Measurements from ENCODE around the gene POU3F1. TPM values are rescaled to one million over a fixed set of nuclear protein-coding genes. Genes with fewer than 3 reads are reported as not detected.

The POU3F1 gene
- total RNA-seq, 1 donor from 2014 or later = 1.4 TPM

Other genes starting within 250 kb of the POU3F1 start
- gene C1orf122, start 239.0 kb downstream of the POU3F1 start, total RNA-seq = 26.4 and 26.7 TPM in 2 replicates
- 69.9 and 76.1 TPM in 2 replicates for gene YRDC, start 238.6 kb downstream of the POU3F1 start, total RNA-seq
- 31.2 and 31.6 TPM in 2 replicates for gene MTF1, start 187.2 kb downstream of the POU3F1 start, total RNA-seq
- 23.8 and 27.2 TPM in 2 replicates for gene INPP5B, start 99.7 kb downstream of the POU3F1 start, total RNA-seq
- 132 and 144 TPM in 2 replicates for gene SF3A3, start 56.8 kb downstream of the POU3F1 start, total RNA-seq
- 40.8 and 41.9 TPM in 2 replicates for gene FHL3, start 41.3 kb downstream of the POU3F1 start, total RNA-seq
- gene UTP11, start 34.1 kb downstream of the POU3F1 start, total RNA-seq = 99.5 and 111 TPM in 2 replicates